GM21515 (cell line): ENCODE results near the gene BNC1.
A peak's percentile ranks its signal among the peaks of the same experiment; 100 is the strongest.
"Not testable (repeated sequence)": the region's sequence is repeated elsewhere in the genome, so short reads cannot be mapped to it uniquely, and the experiment has no call there.

ENCODE experiments used
- ATAC-seq: cut with Tn5 transposase; IDR thresholded peaks from one replicate; pipeline ENCODE4 v1.9.1; 2021; ENCODE audit not compliant: unreplicated experiment

BNC1 gene

GRCh38 chr15:83249030-83249343 is 35.5 kb downstream of the BNC1 start:
- ATAC-seq: no peak

- no peak for ATAC-seq
Observed at GRCh38 chr15:83248151-83249029, 36.1 kb downstream of the BNC1 start.

- no peak for ATAC-seq
Observed at GRCh38 chr15:83243634-83244033, 40.8 kb downstream of the BNC1 start.

GRCh38 chr15:83230242-83230641 is 54.2 kb downstream of the BNC1 start:
- ATAC-seq: no peak

GRCh38 chr15:83225449-83225848 is 59.0 kb downstream of the BNC1 start:
- ATAC-seq: no peak

- ATAC-seq: not testable (repeated sequence)
Observed at GRCh38 chr15:83221781-83222180, 62.7 kb downstream of the BNC1 start.

GRCh38 chr15:83219026-83219425 is 65.4 kb downstream of the BNC1 start:
- no peak for ATAC-seq

- no peak for ATAC-seq
Observed at GRCh38 chr15:83215306-83215705, 69.2 kb downstream of the BNC1 start.

- ATAC-seq: no peak
Observed at GRCh38 chr15:83210619-83211018, 73.8 kb downstream of the BNC1 start.

GRCh38 chr15:83209333-83209732 is 75.1 kb downstream of the BNC1 start:
- no peak for ATAC-seq

GRCh38 chr15:83208367-83208661 is 76.2 kb downstream of the BNC1 start:
- no peak for ATAC-seq

GRCh38 chr15:83207660-83208366 is 76.7 kb downstream of the BNC1 start, which contains the start of gene HDGFL3:
Gene HDGFL3 (minus strand): TSS chr15:83207823. CDS start chr15:83207414, 409 bp downstream.
- peak; percentile 41 for ATAC-seq

- ATAC-seq: peak; percentile 27
Observed at GRCh38 chr15:83207009-83207659, 77.3 kb downstream of the BNC1 start.

GRCh38 chr15:83206526-83207008 is 77.9 kb downstream of the BNC1 start:
- no peak for ATAC-seq
